A549 (cell line): ENCODE data around the gene ZFHX3.

Experiments used
- CBX8 ChIP-seq: fragments of 200-600 bp; sonication (generic); IDR thresholded peaks from 2 replicates; pipeline ENCODE4 v1.6.1; 2016
- CEBPB ChIP-seq, 2 experiments: fragments of >200 bp in 1 of 2; sonication (Bioruptor Twin) in 1 of 2; formaldehyde crosslinking in 1 of 2; IDR thresholded peaks; 2 replicates each; pipeline ENCODE4 v1.6.1; 2012 to 2016
- CTCF ChIP-seq: fragments of >200 bp; sonication (Bioruptor Twin); formaldehyde crosslinking; IDR thresholded peaks from 3 replicates; pipeline ENCODE4 v1.5.1; 2016
- HDAC2 ChIP-seq: fragments of 200-600 bp; sonication (generic); IDR thresholded peaks from 2 replicates; pipeline ENCODE4 v1.6.1; 2016
- HMGXB4 ChIP-seq: fragments of 250-450 bp; sonication (Bioruptor Pico); IDR thresholded peaks from 2 replicates; pipeline ENCODE4 v1.5.0; 2021; ENCODE audit warnings: mild to moderate bottlenecking, moderate library complexity, borderline replicate concordance
- JUN ChIP-seq, 2 experiments: fragments of >200 bp; sonication (Bioruptor Twin); formaldehyde crosslinking; IDR thresholded peaks; 2 replicates in 1 of 2; 3 replicates in 1 of 2; pipeline ENCODE4 v1.6.1; 2016 to 2017
- MAX ChIP-seq: IDR thresholded peaks from 2 replicates; pipeline ENCODE4 v1.6.1; 2012
- PBX3 ChIP-seq: IDR thresholded peaks from 2 replicates; pipeline ENCODE4 v1.6.1; 2012
- POLR2A ChIP-seq: IDR thresholded peaks from 2 replicates; pipeline ENCODE4 v1.6.1; 2012; ENCODE audit warnings: mild to moderate bottlenecking, low read length
- REST ChIP-seq: fragments of 200-600 bp; sonication (generic); IDR thresholded peaks from 2 replicates; pipeline ENCODE4 v1.6.1; 2016; ENCODE audit warnings: antibody characterized with exemption, mild to moderate bottlenecking, moderate library complexity

GRCh38 chr16:72850021-72850420 lies 197.9 kb downstream of the ZFHX3 start:
- TF ChIP-seq MAX (no peak), CTCF (no peak), CBX8 (no peak), HMGXB4 (CRISPR knock-in tag) (no peak), POLR2A (no peak), REST (no peak), JUN (IDR thresholded peaks at IDR 0.05) (no peak), HDAC2 (no peak), CEBPB (IDR thresholded peaks at IDR 0.05) (no peak), PBX3 (no peak)
